Prostate gland (tissue), 2 donors: Measurements from ENCODE around the gene CDR2L. TPM values are rescaled to one million over a fixed set of nuclear protein-coding genes. Genes with fewer than 3 reads are reported as not detected.

ENCODE experiments used
- DNase-seq: peaks from one replicate; pipeline ENCODE4 v3.0.0-alpha.2; 2019; ENCODE audit warnings: low spot score
- H3K27ac ChIP-seq, 2 donors: fragments of 200-600 bp; sonication (generic); 2 replicates each; pipeline ENCODE4 v1.5.1; 2017 to 2019
- H3K27me3 ChIP-seq: fragments of 200-600 bp; sonication (generic); replicated peaks from 2 replicates; pipeline ENCODE4 v1.5.1; 2019; ENCODE audit not compliant: insufficient read depth
- H3K36me3 ChIP-seq, 2 donors: fragments of 200-600 bp; sonication (generic); 1 replicate in 1 of 2; 2 replicates in 1 of 2; pipeline versions ENCODE4 v1.5.1 to v1.8.1; 2017 to 2019
- H3K4me1 ChIP-seq: fragments of 200-600 bp; sonication (generic); replicated peaks from 2 replicates; pipeline ENCODE4 v1.5.1; 2019
- H3K4me3 ChIP-seq, 2 donors: fragments of 200-600 bp; sonication (generic); 2 replicates each; pipeline ENCODE4 v1.5.1; 2017 to 2019
- H3K9me3 ChIP-seq: fragments of 200-600 bp; sonication (generic); 2 replicates; pipeline ENCODE4 v1.5.1; 2017
- CTCF ChIP-seq, 4 experiments: fragments of 200-600 bp in 2 of 4; fragments of 450-650 bp in 2 of 4; sonication (generic) in 2 of 4; IDR thresholded peaks; 1 replicate in 3 of 4; 2 replicates in 1 of 4; pipeline ENCODE4 v1.5.1; 2016 to 2019; ENCODE audit warnings: antibody characterized with exemption in 4 of 4, mild to moderate bottlenecking in 2 of 4, moderate library complexity in 2 of 4
- POLR2A ChIP-seq: fragments of 450-650 bp; IDR thresholded peaks from one replicate; pipeline ENCODE4 v1.6.1; 2016; ENCODE audit warnings: antibody characterized with exemption, mild to moderate bottlenecking
- POLR2AphosphoS5 ChIP-seq: sonication (generic); formaldehyde crosslinking; IDR thresholded peaks from one replicate; pipeline ENCODE4 v1.6.1; 2017; ENCODE audit warnings: antibody characterized with exemption
- WGBS: methylation state at CpG from one replicate; pipeline ENCODE4 v1.1.5; 2018; 5-methylcytosine and 5-hydroxymethylcytosine counted together
- intact Hi-C: fragments of 100-400 bp; cut with DNase I; formaldehyde crosslinking; loops from one replicate; pipeline ENCODE4 v1.14.2; 2022
- total RNA-seq, 2 donors: library from RNA; depleted of rRNA; stranded (reverse); fragments of >200 nt; gene quantifications; one replicate each; pipeline ENCODE4 v1.1.0, GENCODE V29; 2016

CDR2L gene
- total RNA-seq, 2 donors from 2014 or later = 13.7 to 34.9 TPM

- WGBS = 90% methylated on average over 6 of the region's 6 CpGs
- no peak overlapping the region for H3K27ac ChIP-seq
Observed at GRCh38 chr17:74998783-74999182, 11.4 kb downstream of the CDR2L start.

GRCh38 chr17:74999523-74999922, 12.1 kb downstream of the CDR2L start:
- TF ChIP-seq POLR2A (no peak), POLR2AphosphoS5 (no peak), CTCF (IDR thresholded peaks at IDR 0.05) (no peak)
- no peaks in the 10 kb centered on the region for H3K4me1 ChIP-seq
- intact Hi-C loops = no loop called here
- 85% methylated on average over 4 of the region's 4 CpGs for WGBS
- no peaks in the 10 kb centered on the region for H3K9me3 ChIP-seq
- no peak overlapping the region for H3K4me3 ChIP-seq
- H3K36me3 ChIP-seq = no peaks in the 10 kb centered on the region
- no peak overlapping the region for H3K27ac ChIP-seq
- no peak for DNase-seq
- no peaks in the 10 kb centered on the region for H3K27me3 ChIP-seq

More at GRCh38 chr17:74998783-74999182, 11.4 kb downstream of the CDR2L start:
- Histone ChIP-seq H3K4me1 (no peaks in the 10 kb centered on the region), H3K4me3 (no peak overlapping the region), H3K27me3 (no peaks in the 10 kb centered on the region), H3K36me3 (no peaks in the 10 kb centered on the region), H3K9me3 (no peaks in the 10 kb centered on the region)
- no peak for TF ChIP-seq POLR2AphosphoS5
- TF ChIP-seq POLR2A = no peak
- TF ChIP-seq CTCF (IDR thresholded peaks at IDR 0.05) = no peak
- intact Hi-C loops = no loop called here
- no peak for DNase-seq

- no peaks in the 10 kb centered on the region for H3K9me3 ChIP-seq
- TF ChIP-seq POLR2A = no peak
- TF ChIP-seq POLR2AphosphoS5 = no peak
- TF ChIP-seq CTCF (IDR thresholded peaks at IDR 0.05) = no peak
- H3K27ac ChIP-seq = no peak overlapping the region
- H3K4me3 ChIP-seq = no peak overlapping the region
- H3K36me3 ChIP-seq = no peaks in the 10 kb centered on the region
- WGBS = 93% methylated on average over 12 of the region's 15 CpGs
- intact Hi-C loops = no loop called here
- no peaks in the 10 kb centered on the region for H3K27me3 ChIP-seq
- no peak for DNase-seq
- no peaks in the 10 kb centered on the region for H3K4me1 ChIP-seq
Observed at GRCh38 chr17:75001915-75002843, 14.7 kb downstream of the CDR2L start.

GRCh38 chr17:75003070-75003956, 15.9 kb downstream of the CDR2L start:
- no peaks in the 10 kb centered on the region for H3K27me3 ChIP-seq
- H3K4me1 ChIP-seq = no peaks in the 10 kb centered on the region
- intact Hi-C loops = no loop called here
- no peak overlapping the region for H3K27ac ChIP-seq
- DNase-seq = no peak
- TF ChIP-seq POLR2A (no peak), POLR2AphosphoS5 (no peak), CTCF (IDR thresholded peaks at IDR 0.05) (no peak)
- 85% methylated on average over 62 of the region's 76 CpGs for WGBS
- H3K36me3 ChIP-seq = no peaks in the 10 kb centered on the region
- H3K9me3 ChIP-seq = no peaks in the 10 kb centered on the region
- H3K4me3 ChIP-seq = no peak overlapping the region
